Lung (tissue), 16 donors: Measurements from ENCODE around the gene BCLAF3. TPM values are rescaled to one million over a fixed set of nuclear protein-coding genes. Genes with fewer than 3 reads are reported as not detected.
A peak's percentile ranks its signal among the peaks of the same experiment; 100 is the strongest.

Experiments
- ATAC-seq: fragments of 200-7000 bp; cut with Tn5 transposase; one replicate; pipeline ENCODE4 v1.9.1; 2020; ENCODE audit warnings: moderate number of reproducible peaks; ENCODE audit not compliant: insufficient read depth, low FRiP score
- DNase-seq, 3 donors: peaks; one replicate each; pipeline ENCODE4 v3.0.0-alpha.2; 2013 to 2017
- H3K27ac ChIP-seq, 2 donors: one replicate each; pipeline ENCODE4 v1.5.1; 2013; ENCODE audit warnings: mild to moderate bottlenecking in 2 of 2, moderate library complexity in 2 of 2, control low read depth in 1 of 2, inconsistent platforms in 1 of 2, low read depth in 1 of 2, low read length in 1 of 2
- H3K27me3 ChIP-seq, 3 donors: one replicate each; pipeline ENCODE4 v1.5.1; 2013; ENCODE audit warnings: low read length in 2 of 3; ENCODE audit not compliant: control insufficient read depth in 3 of 3, insufficient read depth in 3 of 3
- H3K36me3 ChIP-seq, 4 donors: one replicate each; pipeline ENCODE4 v1.5.1; 2013; ENCODE audit warnings: low read length in 4 of 4, mild to moderate bottlenecking in 1 of 4, moderate library complexity in 1 of 4; ENCODE audit not compliant: control insufficient read depth in 4 of 4, insufficient read depth in 4 of 4
- H3K4me1 ChIP-seq, 5 donors: one replicate each; pipeline ENCODE4 v1.5.1; 2013; ENCODE audit warnings: low read length in 5 of 5, mild to moderate bottlenecking in 2 of 5, moderate library complexity in 1 of 5; ENCODE audit not compliant: control insufficient read depth in 5 of 5, insufficient read depth in 5 of 5
- H3K4me3 ChIP-seq: one replicate; pipeline ENCODE4 v1.5.1; 2013; ENCODE audit warnings: mild to moderate bottlenecking, control low read depth, moderate library complexity
- H3K9ac ChIP-seq, 2 donors: one replicate each; pipeline ENCODE4 v1.5.1; 2013; ENCODE audit warnings: low read length in 2 of 2, control low read depth in 1 of 2; ENCODE audit not compliant: insufficient read depth in 1 of 2
- H3K9me3 ChIP-seq, 4 donors: one replicate each; pipeline ENCODE4 v1.5.1; 2013; ENCODE audit warnings: low read length in 3 of 4, mild to moderate bottlenecking in 1 of 4, moderate library complexity in 1 of 4; ENCODE audit not compliant: control insufficient read depth in 4 of 4, insufficient read depth in 3 of 4
- CTCF ChIP-seq: IDR thresholded peaks from 2 replicates; pipeline ENCODE4 v1.5.1; 2012; ENCODE audit warnings: mild to moderate bottlenecking; ENCODE audit errors: control extremely low read depth, extremely low read depth
- WGBS, 2 donors: extraction: QIAGEN DNeasy Blood & Tissue Kit; methylation state at CpG; one replicate each; pipeline ENCODE4 v1.1.7; 2013; 5-methylcytosine and 5-hydroxymethylcytosine counted together
- long read RNA-seq, 5 donors: transcript quantifications; one replicate each; lab custom pipeline, GENCODE V29; 2026
- polyA plus RNA-seq, 2 donors: library from polyadenylated mRNA; stranded (reverse); fragments of 200-250 nt; gene quantifications; one replicate each; pipeline ENCODE4 v1.2.1, GENCODE V29; 2013
- total RNA-seq, 2 donors: library from RNA; depleted of rRNA in 1 of 2; stranded (reverse); fragments of >200 nt in 1 of 2; gene quantifications; one replicate each; pipeline ENCODE4 v1.2.1, GENCODE V29; 2014 to 2021
- donor health status: control.
- donor health status: control.
- donor health status: Bipolar disorder and iron deficiency.
- donor health status: healthy.
- donor health status: DM: yes; HTN: yes; CAD: no.

Gene BCLAF3
- total RNA-seq (10 to 100 TPM; 11.2 to 22.4 TPM), polyA plus RNA-seq (1 to 10 TPM; 2.5 to 4.4 TPM)
- long read RNA-seq, donor 1, partial matches to known transcripts: 6 of 6 reads
- long read RNA-seq, donor 1, other reads (novel, unspliced or antisense): 0 of 6 reads
- long read RNA-seq, donor 2: 0 reads
- long read RNA-seq, donor 3: 0 reads
- long read RNA-seq, donor 4: 0 reads
- long read RNA-seq, donor 5: 0 reads

GRCh38 chrX:19990556-19991349 lies at the start of gene BCLAF3:
Gene BCLAF3, minus strand, starts transcription at chrX:19991061. Its CDS starts 20,797 bp downstream, at chrX:19970264.
- H3K27me3 ChIP-seq: peaks cover 0 to 17% (median 6%) of the 10 kb centered on the region in 3 donors
- ATAC-seq (peak; percentile 95), DNase-seq (peak; percentile 89 to 93 (median 92))
- peaks cover 0 to 2% (median 0%) of the 10 kb centered on the region in 5 donors for H3K4me1 ChIP-seq
- H3K27ac ChIP-seq: peak within 1 kb of the TSS; percentile 72 to 90
- peak within 1 kb of the TSS in 1 of 2 donors; percentile 40 for H3K9ac ChIP-seq
- WGBS, 2 donors: 0 to 24% methylated on average over 11 to 103 of the region's 103 CpGs
- H3K36me3 ChIP-seq: no peaks in the 10 kb centered on the region
- peaks cover 0 to 2% (median 0%) of the 10 kb centered on the region in 4 donors for H3K9me3 ChIP-seq
- TF ChIP-seq CTCF: peak; percentile 65
- H3K4me3 ChIP-seq: peak within 1 kb of the TSS; percentile 90

GRCh38 chrX:20038966-20039365 lies 48.1 kb upstream of the BCLAF3 start:
- TF ChIP-seq CTCF: no peak
- Histone ChIP-seq H3K27me3 (peaks cover 0 to 48% (median 21%) of the 10 kb centered on the region in 3 donors), H3K4me3 (no peak overlapping the region), H3K4me1 (no peaks in the 10 kb centered on the region), H3K9me3 (no peaks in the 10 kb centered on the region), H3K27ac (no peak overlapping the region), H3K9ac (no peak overlapping the region), H3K36me3 (no peaks in the 10 kb centered on the region)
- DNase-seq: no peak
- no peak for ATAC-seq
- WGBS, 2 donors: 72 to 94% methylated on average over 3 of the region's 3 CpGs

GRCh38 chrX:20037186-20037585 lies 46.3 kb upstream of the BCLAF3 start:
- no peaks in the 10 kb centered on the region for H3K9me3 ChIP-seq
- no peak for TF ChIP-seq CTCF
- no peak for DNase-seq
- H3K4me3 ChIP-seq: no peak overlapping the region
- whole genome bisulfite sequencing, 2 donors: 67 to 85% methylated on average over 6 of the region's 6 CpGs
- no peaks in the 10 kb centered on the region for H3K36me3 ChIP-seq
- H3K27me3 ChIP-seq: peaks cover 0 to 37% (median 19%) of the 10 kb centered on the region in 3 donors
- no peak overlapping the region for H3K27ac ChIP-seq
- H3K9ac ChIP-seq: no peak overlapping the region
- H3K4me1 ChIP-seq: no peaks in the 10 kb centered on the region
- ATAC-seq: no peak
